Lower lobe of right lung (tissue), 2 donors: ENCODE results near the gene CELSR1. TPM values are rescaled to one million over a fixed set of nuclear protein-coding genes. Genes with fewer than 3 reads are reported as not detected.
A peak's percentile ranks its signal among the peaks of the same experiment; 100 is the strongest.
"Not testable (repeated sequence)": the region's sequence is repeated elsewhere in the genome, so short reads cannot be mapped to it uniquely, and the experiment has no call there.

Experiments
- ATAC-seq, 2 donors: fragments of 200-7000 bp; cut with Tn5 transposase; one replicate each; pipeline ENCODE4 v1.9.1; 2020 to 2022; ENCODE audit warnings: mild to moderate bottlenecking in 2 of 2, moderate library complexity in 2 of 2
- DNase-seq: peaks from one replicate; pipeline ENCODE4 v3.0.0-alpha.2; 2020
- H3K27ac ChIP-seq: fragments of 200-600 bp; one replicate; pipeline ENCODE4 v1.8.0; 2022
- H3K27me3 ChIP-seq: fragments of 200-600 bp; one replicate; pipeline ENCODE4 v1.8.0; 2022; ENCODE audit warnings: low read depth
- H3K36me3 ChIP-seq: fragments of 200-600 bp; one replicate; pipeline ENCODE4 v1.8.0; 2022; ENCODE audit warnings: mild to moderate bottlenecking
- H3K4me1 ChIP-seq: fragments of 200-600 bp; one replicate; pipeline ENCODE4 v1.8.0; 2022
- H3K4me3 ChIP-seq: fragments of 200-600 bp; one replicate; pipeline ENCODE4 v1.8.0; 2022; ENCODE audit warnings: mild to moderate bottlenecking
- H3K9me3 ChIP-seq: fragments of 200-600 bp; one replicate; pipeline ENCODE4 v1.8.0; 2022
- CTCF ChIP-seq: fragments of 200-600 bp; IDR thresholded peaks from one replicate; pipeline ENCODE4 v1.8.0; 2022; ENCODE audit warnings: antibody characterized with exemption, mild to moderate bottlenecking
- intact Hi-C: fragments of 100-400 bp; cut with DNase I; formaldehyde crosslinking; loops from one replicate; pipeline ENCODE4 v1.11.0; 2022
- total RNA-seq: library from RNA; stranded (reverse); fragmentation: NEBNext Ultra II Directional; extraction: Animal tissue kit (Norgen Biotek cat#: 25700); gene quantifications from one replicate; pipeline ENCODE4 v1.2.1, GENCODE V29; 2021
- donor health status: DM: no; HTN: yes; CAD: no; lungs with severe emphysema.

Gene CELSR1
- total RNA-seq, 1 donor from 2014 or later: 51.8 TPM

GRCh38 chr22:46406349-46406748 lies 131.1 kb downstream of the CELSR1 start:
- Histone ChIP-seq H3K4me3 (no peak overlapping the region), H3K9me3 (no peaks in the 10 kb centered on the region), H3K4me1 (no peaks in the 10 kb centered on the region), H3K27ac (no peak overlapping the region), H3K36me3 (peaks cover 7% of the 10 kb centered on the region), H3K27me3 (no peaks in the 10 kb centered on the region)
- intact Hi-C loops: no loop called here
- no peak for DNase-seq
- peak in 1 of 2 donors; percentile 7 for ATAC-seq
- no peak for TF ChIP-seq CTCF

- no peak for ATAC-seq
Measured at GRCh38 chr22:46405901-46406300, 131.5 kb downstream of the CELSR1 start.

GRCh38 chr22:46403880-46404279 lies 133.5 kb downstream of the CELSR1 start:
- DNase-seq, H3K27me3 ChIP-seq, intact Hi-C loops, ATAC-seq, H3K27ac ChIP-seq, H3K4me3 ChIP-seq, H3K9me3 ChIP-seq, H3K36me3 ChIP-seq, H3K4me1 ChIP-seq: not testable (repeated sequence)

More at GRCh38 chr22:46405901-46406300, 131.5 kb downstream of the CELSR1 start:
- TF ChIP-seq CTCF: no peak
- Histone ChIP-seq H3K27ac (no peak overlapping the region), H3K9me3 (no peaks in the 10 kb centered on the region), H3K4me3 (no peak overlapping the region), H3K4me1 (no peaks in the 10 kb centered on the region), H3K36me3 (peaks cover 7% of the 10 kb centered on the region), H3K27me3 (no peaks in the 10 kb centered on the region)
- intact Hi-C loops: no loop called here
- no peak for DNase-seq

GRCh38 chr22:46402505-46402904 lies 134.9 kb downstream of the CELSR1 start:
- Histone ChIP-seq H3K4me3 (no peak overlapping the region), H3K4me1 (no peaks in the 10 kb centered on the region), H3K9me3 (no peaks in the 10 kb centered on the region), H3K27me3 (no peaks in the 10 kb centered on the region), H3K36me3 (peaks cover 8% of the 10 kb centered on the region), H3K27ac (no peak overlapping the region)
- intact Hi-C loops: no loop called here
- no peak for DNase-seq
- ATAC-seq: no peak
- TF ChIP-seq CTCF: no peak

- intact Hi-C loops: no loop called here
- no peak for ATAC-seq
- H3K36me3 ChIP-seq: peaks cover 8% of the 10 kb centered on the region
Measured at GRCh38 chr22:46401370-46401769, 136.1 kb downstream of the CELSR1 start.

More at GRCh38 chr22:46401370-46401769, 136.1 kb downstream of the CELSR1 start:
- H3K4me1 ChIP-seq: no peaks in the 10 kb centered on the region
- no peak for DNase-seq
- no peak overlapping the region for H3K4me3 ChIP-seq
- no peaks in the 10 kb centered on the region for H3K9me3 ChIP-seq
- no peak overlapping the region for H3K27ac ChIP-seq
- H3K27me3 ChIP-seq: no peaks in the 10 kb centered on the region
- TF ChIP-seq CTCF: no peak
